AG04450 (cell line): Measurements from ENCODE around the gene TRIP12. TPM values are rescaled to one million over a fixed set of nuclear protein-coding genes. Genes with fewer than 3 reads are reported as not detected.
"Not testable (repeated sequence)": the region's sequence is repeated elsewhere in the genome, so short reads cannot be mapped to it uniquely, and the experiment has no call there.

Experiments used
- CTCF ChIA-PET: fragments of 300-600, 350-600 bp; formaldehyde crosslinking; extraction: SDS; loops from one replicate; lab custom pipeline; 2022; ENCODE audit warnings: antibody characterized with exemption, inconsistent platforms; lab: Charles Lee
- POLR2A ChIA-PET: fragments of 350-600 bp; formaldehyde crosslinking; extraction: SDS; loops from one replicate; lab custom pipeline; 2021; ENCODE audit warnings: antibody characterized with exemption, inconsistent platforms; lab: Yijun Ruan, JAX
- DNase-seq: peaks from one replicate; pipeline ENCODE4 v3.0.0-alpha.2; 2011; ENCODE audit warnings: low read depth, low spot score
- H3K27ac ChIP-seq: one replicate; pipeline ENCODE4 v1.5.1; 2012; ENCODE audit warnings: low read depth, low read length, control low read depth
- H3K27me3 ChIP-seq: one replicate; pipeline ENCODE4 v1.6.0; 2012; ENCODE audit warnings: low read length; ENCODE audit not compliant: control insufficient read depth, insufficient read depth
- H3K4me3 ChIP-seq: 2 replicates; pipeline ENCODE4 v1.5.1; 2011; ENCODE audit warnings: mild to moderate bottlenecking, low read depth, low read length, control low read depth
- H3K9me3 ChIP-seq: 2 replicates; pipeline ENCODE4 v1.5.1; 2012; ENCODE audit warnings: low read length; ENCODE audit not compliant: control insufficient read depth, insufficient read depth
- polyA plus RNA-seq: library from polyadenylated mRNA; depleted of rRNA; stranded (reverse); fragments of >200 nt; gene quantifications from 2 replicates; pipeline ENCODE4 v1.2.3, GENCODE V29; 2011
- TF ChIP-seq, protein P1 (sequence below): IDR thresholded peaks from 2 replicates; pipeline ENCODE4 v1.5.1; 2011; ENCODE audit warnings: low read depth, low read length, control low read depth, inconsistent platforms

Gene TRIP12
- polyA plus RNA-seq, 1 experiment: 170 TPM

DNA sequence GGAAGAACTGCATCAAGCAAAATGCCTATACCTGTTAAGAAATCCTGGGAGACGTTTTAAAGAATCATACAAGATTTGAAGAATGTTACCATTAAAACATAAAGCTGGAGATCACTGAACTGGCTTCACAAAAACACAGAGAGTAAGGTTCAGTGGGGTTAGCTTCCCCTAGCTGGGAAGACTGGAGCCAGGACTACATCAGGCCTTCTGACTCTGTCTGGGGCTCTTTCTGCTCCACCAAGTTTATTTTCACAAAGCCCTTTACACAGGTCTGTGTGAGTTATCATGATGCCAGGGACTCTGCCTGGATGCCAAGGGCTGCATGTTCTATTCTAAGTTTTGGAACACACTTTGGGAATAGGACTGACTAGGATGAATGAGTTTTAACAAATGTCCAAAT, 160.1 kb downstream of the TRIP12 start:
- POLR2A ChIA-PET: no interaction called here
- no peak overlapping the region for H3K27ac ChIP-seq
- H3K9me3 ChIP-seq: no peaks in the 10 kb centered on the region
- CTCF ChIA-PET: interaction anchor here (1.9 to 2.2 kb wide), 2 partner anchors 19 to 39 kb away, joined by 5 to 8 read pairs; no protein-coding TSS in a partner anchor
- no peak overlapping the region for H3K4me3 ChIP-seq
- TF ChIP-seq, protein P1, sequence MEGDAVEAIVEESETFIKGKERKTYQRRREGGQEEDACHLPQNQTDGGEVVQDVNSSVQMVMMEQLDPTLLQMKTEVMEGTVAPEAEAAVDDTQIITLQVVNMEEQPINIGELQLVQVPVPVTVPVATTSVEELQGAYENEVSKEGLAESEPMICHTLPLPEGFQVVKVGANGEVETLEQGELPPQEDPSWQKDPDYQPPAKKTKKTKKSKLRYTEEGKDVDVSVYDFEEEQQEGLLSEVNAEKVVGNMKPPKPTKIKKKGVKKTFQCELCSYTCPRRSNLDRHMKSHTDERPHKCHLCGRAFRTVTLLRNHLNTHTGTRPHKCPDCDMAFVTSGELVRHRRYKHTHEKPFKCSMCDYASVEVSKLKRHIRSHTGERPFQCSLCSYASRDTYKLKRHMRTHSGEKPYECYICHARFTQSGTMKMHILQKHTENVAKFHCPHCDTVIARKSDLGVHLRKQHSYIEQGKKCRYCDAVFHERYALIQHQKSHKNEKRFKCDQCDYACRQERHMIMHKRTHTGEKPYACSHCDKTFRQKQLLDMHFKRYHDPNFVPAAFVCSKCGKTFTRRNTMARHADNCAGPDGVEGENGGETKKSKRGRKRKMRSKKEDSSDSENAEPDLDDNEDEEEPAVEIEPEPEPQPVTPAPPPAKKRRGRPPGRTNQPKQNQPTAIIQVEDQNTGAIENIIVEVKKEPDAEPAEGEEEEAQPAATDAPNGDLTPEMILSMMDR: no peak
- no peak for DNase-seq
- no peaks in the 10 kb centered on the region for H3K27me3 ChIP-seq

DNA sequence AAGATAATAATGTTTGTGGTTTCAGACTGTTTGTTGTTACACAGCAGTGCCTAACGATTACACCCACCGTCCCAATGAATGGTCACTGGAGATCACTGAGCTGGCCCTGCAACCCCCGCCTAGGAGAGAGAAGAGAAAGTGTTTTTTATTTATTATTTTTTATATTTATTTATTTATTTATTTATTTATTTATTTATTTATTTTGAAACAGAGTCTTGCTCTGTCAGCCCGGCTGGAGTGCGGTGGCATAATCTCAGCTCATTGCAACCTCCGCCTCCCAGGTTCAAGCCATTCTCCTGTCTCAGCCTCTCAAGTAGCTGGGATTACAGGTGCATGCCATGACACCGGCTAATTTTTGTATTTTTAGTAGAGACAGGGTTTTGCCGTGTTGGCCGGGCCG, 164.3 kb downstream of the TRIP12 start:
- H3K27me3 ChIP-seq, POLR2A ChIA-PET, H3K4me3 ChIP-seq, H3K9me3 ChIP-seq, H3K27ac ChIP-seq, DNase-seq: not testable (repeated sequence)
- CTCF ChIA-PET: interaction anchor here (1.7 to 1.9 kb wide), 2 partner anchors 23 to 44 kb away, joined by 5 to 7 read pairs; no protein-coding TSS in a partner anchor

DNA sequence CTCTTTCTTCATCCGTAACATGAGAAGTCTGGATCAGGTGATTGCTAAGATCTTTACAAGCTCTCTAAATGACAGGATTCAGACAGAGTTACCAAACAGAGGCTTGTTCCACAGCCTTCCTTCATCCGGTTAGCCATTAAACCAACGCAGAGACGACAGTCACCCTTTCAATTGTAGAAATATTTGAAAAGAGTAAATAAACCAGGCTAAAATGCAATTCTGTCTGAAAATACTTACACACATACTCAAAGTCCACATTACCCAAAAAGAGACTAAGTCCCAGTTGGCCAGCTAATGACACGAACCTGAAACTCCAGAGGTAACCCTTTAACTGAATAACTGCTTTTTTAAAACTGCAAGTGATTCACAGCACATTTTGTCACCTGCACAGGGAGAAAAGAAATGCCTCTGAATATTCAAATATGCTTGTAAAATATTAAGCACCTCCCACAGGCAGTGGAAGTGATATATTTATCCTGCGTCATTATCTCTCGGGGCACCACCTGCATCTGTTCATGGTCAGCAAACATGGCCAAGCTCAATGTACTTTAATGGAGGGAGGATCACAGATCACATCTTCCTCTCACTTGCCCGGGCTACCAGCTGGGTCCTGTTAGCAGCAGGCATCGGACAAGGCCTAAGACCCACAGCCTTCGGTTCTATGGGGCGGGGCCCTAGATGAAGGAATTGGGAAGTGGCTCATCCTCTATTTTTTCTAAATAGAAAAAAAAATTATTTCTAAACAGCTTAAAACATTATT, 168.7 kb downstream of the TRIP12 start:
- H3K27ac ChIP-seq: no peak overlapping the region
- H3K9me3 ChIP-seq: no peaks in the 10 kb centered on the region
- no peak overlapping the region for H3K4me3 ChIP-seq
- ChIA-PET CTCF (interaction anchor here (0.7 to 1.2 kb wide), 3 partner anchors 24 to 1054 kb away, joined by 3 to 4 read pairs (median 3); no protein-coding TSS in a partner anchor), POLR2A (no interaction called here)
- TF ChIP-seq, protein P1: no peak
- DNase-seq: no peak
- H3K27me3 ChIP-seq: no peaks in the 10 kb centered on the region

DNA sequence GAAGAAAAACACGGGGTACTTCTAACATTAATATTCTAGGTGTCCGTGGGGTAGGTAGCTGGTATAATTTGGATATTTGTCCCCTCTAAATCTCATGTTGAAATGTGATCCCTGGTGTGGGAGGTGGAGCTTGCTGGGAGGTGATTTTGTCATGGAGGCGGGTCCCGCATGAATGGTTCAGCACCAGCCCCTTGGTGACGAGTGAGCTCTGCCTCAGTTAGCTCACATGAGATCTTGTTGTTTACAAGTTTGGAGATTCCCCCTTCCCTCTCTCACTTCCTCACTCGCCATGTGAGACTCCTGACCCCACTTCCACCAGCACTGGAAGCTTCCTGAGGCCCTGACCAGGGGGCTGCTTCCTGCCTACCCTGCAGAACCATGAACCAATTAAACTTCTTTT, 172.0 kb downstream of the TRIP12 start:
- CTCF ChIA-PET: no interaction called here
- no peak for DNase-seq

DNA sequence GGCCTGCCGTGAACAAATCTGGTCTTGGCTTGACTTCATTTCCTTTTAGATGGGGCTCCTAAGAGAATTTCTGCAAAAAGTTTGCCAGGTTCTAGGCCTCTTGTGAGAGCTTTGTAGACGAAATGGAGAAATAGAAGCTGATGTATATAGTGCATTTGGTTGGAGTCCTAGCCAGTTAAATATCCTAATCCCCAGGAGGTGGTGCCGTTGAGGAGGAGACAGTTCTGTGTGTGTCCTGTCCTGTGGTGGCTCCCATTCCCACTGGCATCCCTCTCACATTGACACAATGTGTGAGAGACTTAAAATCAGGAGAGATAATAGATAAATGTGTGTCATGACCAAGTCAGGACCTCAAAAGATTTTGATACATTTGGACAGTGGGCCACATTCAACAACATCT, 172.9 kb downstream of the TRIP12 start:
- H3K9me3 ChIP-seq: no peaks in the 10 kb centered on the region
- CTCF ChIA-PET: no interaction called here

More for the DNA sequence above, 172.0 kb downstream of the TRIP12 start:
- Histone ChIP-seq H3K4me3 (no peak overlapping the region), H3K9me3 (no peaks in the 10 kb centered on the region), H3K27me3 (no peaks in the 10 kb centered on the region), H3K27ac (no peak overlapping the region)
- POLR2A ChIA-PET: no interaction called here
- TF ChIP-seq, protein P1: no peak

DNA sequence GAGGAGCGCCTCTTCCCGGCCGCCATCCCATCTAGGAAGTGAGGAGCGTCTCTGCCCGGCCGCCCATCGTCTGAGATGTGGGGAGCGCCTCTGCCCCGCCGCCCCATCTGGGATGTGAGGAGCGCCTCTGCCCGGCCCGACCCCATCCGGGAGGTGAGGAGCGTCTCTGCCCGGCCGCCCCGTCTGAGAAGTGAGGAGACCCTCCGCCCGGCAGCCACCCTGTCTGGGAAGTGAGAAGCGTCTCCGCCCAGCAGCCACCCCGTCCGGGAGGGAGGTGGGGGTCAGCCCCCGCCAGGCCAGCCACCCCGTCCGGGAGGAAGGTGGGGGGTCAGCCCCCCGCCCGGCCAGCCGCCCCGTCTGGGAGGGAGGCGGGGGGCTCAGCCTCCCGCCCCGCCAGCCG, 179.1 kb downstream of the TRIP12 start:
- CTCF ChIA-PET, H3K27me3 ChIP-seq, POLR2A ChIA-PET, H3K4me3 ChIP-seq, H3K9me3 ChIP-seq, H3K27ac ChIP-seq, DNase-seq: not testable (repeated sequence)

More for the DNA sequence above, 172.9 kb downstream of the TRIP12 start:
- DNase-seq: no peak
- no peak overlapping the region for H3K4me3 ChIP-seq
- TF ChIP-seq, protein P1: no peak
- no peaks in the 10 kb centered on the region for H3K27me3 ChIP-seq
- no peak overlapping the region for H3K27ac ChIP-seq
- POLR2A ChIA-PET: no interaction called here
